HepG2 (cell line): ENCODE results near the gene SLIT3.

Source experiments
- KLF16 ChIP-seq, 2 experiments: sonication (generic) in 1 of 2; formaldehyde crosslinking in 1 of 2; IDR thresholded peaks; 2 replicates each; pipeline versions ENCODE4 v1.6.1 to v1.8.0; 2016 to 2023; ENCODE audit warnings: missing genetic modification reagents in 2 of 2, missing compliant biosample characterization in 1 of 2
- NKX3-1 ChIP-seq: sonication (generic); formaldehyde crosslinking; IDR thresholded peaks from 2 replicates; pipeline ENCODE4 v1.5.0; 2020; ENCODE audit warnings: missing genetic modification reagents
- POLR2AphosphoS5 ChIP-seq: IDR thresholded peaks from 2 replicates; pipeline ENCODE4 v1.6.1; 2012; ENCODE audit warnings: low read depth, low read length
- RNF2 ChIP-seq: fragments of 450-650 bp; conservative IDR thresholded peaks from 2 replicates; pipeline ENCODE4 v1.6.1; 2016; ENCODE audit warnings: low read depth
- ZFP1 ChIP-seq: IDR thresholded peaks from 2 replicates; pipeline ENCODE4 v1.6.1; 2016
- ZMAT3 ChIP-seq: sonication (generic); formaldehyde crosslinking; conservative IDR thresholded peaks from 2 replicates; pipeline ENCODE4 v1.7.0; 2021; ENCODE audit warnings: missing genetic modification reagents
- TF ChIP-seq, protein P1 (sequence below): sonication (generic); formaldehyde crosslinking; IDR thresholded peaks from 2 replicates; pipeline ENCODE4 v1.5.0; 2020; ENCODE audit warnings: mild to moderate bottlenecking, missing genetic modification reagents, moderate library complexity
- TF ChIP-seq, protein P2 (sequence below): IDR thresholded peaks from 2 replicates; pipeline ENCODE4 v1.6.1; 2016; ENCODE audit warnings: control low read depth

DNA sequence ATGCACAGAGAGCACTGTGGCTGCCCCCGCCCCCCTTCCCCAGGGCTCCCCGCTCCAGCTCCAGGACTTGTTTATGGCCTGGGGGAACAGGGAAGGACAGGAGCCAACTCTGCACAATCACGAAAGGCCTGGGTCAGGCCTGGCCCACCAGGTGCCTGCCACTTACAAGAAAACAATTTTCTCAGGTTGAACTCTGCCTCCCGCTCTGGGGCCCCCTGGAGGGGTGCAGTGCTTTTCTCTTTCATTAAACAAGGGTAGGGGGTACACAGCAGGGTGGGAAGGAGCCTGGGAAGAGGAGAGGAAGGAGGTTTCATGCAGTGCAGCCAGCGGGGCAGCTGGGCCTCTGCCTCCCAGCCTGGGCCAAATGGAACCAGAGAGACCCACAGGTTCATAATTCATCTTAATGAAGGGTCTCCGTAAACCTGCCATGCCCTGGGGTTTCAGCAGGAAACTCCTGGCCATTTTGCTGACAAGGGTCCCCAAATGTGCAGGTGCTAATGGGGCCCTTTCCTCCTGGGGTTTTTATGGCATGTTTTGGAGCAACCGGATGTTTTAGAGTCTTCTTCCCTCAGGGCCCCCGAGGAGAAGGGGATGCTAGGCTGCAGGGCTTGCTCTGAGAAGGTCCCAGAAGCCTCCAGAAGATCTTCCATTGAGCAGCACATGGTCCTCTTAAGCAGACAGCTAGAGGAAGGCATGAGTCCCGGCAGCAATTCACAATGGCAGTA lies 219.8 kb downstream of the SLIT3 start:
- no peak for TF ChIP-seq ZMAT3 (CRISPR knock-in tag)
- no peak for TF ChIP-seq RNF2
- TF ChIP-seq, protein P1, sequence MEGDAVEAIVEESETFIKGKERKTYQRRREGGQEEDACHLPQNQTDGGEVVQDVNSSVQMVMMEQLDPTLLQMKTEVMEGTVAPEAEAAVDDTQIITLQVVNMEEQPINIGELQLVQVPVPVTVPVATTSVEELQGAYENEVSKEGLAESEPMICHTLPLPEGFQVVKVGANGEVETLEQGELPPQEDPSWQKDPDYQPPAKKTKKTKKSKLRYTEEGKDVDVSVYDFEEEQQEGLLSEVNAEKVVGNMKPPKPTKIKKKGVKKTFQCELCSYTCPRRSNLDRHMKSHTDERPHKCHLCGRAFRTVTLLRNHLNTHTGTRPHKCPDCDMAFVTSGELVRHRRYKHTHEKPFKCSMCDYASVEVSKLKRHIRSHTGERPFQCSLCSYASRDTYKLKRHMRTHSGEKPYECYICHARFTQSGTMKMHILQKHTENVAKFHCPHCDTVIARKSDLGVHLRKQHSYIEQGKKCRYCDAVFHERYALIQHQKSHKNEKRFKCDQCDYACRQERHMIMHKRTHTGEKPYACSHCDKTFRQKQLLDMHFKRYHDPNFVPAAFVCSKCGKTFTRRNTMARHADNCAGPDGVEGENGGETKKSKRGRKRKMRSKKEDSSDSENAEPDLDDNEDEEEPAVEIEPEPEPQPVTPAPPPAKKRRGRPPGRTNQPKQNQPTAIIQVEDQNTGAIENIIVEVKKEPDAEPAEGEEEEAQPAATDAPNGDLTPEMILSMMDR (CRISPR knock-in tag): no peak
- TF ChIP-seq NKX3-1 (CRISPR knock-in tag): no peak
- no peak for TF ChIP-seq POLR2AphosphoS5
- no peak for TF ChIP-seq ZFP1 (CRISPR knock-in tag)
- TF ChIP-seq KLF16 (CRISPR knock-in tag; IDR thresholded peaks at IDR 0.05): no peak
- TF ChIP-seq, protein P2, sequence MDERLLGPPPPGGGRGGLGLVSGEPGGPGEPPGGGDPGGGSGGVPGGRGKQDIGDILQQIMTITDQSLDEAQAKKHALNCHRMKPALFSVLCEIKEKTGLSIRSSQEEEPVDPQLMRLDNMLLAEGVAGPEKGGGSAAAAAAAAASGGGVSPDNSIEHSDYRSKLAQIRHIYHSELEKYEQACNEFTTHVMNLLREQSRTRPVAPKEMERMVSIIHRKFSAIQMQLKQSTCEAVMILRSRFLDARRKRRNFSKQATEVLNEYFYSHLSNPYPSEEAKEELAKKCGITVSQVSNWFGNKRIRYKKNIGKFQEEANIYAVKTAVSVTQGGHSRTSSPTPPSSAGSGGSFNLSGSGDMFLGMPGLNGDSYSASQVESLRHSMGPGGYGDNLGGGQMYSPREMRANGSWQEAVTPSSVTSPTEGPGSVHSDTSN (CRISPR knock-in tag): no peak
